ENCODE measurements around the gene ZNF668.

- TF ChIP-seq EZH2 (IDR thresholded peaks at IDR 0.05; ENCODE audit: borderline replicate concordance) = no peak
- no peak for TF ChIP-seq EZH2phosphoT487 (IDR thresholded peaks at IDR 0.05; ENCODE audit: low read depth, severe bottlenecking, unreplicated experiment)
Observed at GRCh38 chr16:31082368-31083045, 8.5 kb upstream of the ZNF668 start.
